GM23338 (cell line): ENCODE results near the gene ASB8.

Experiments used
- TF ChIP-seq, protein P1 (sequence below), 2 experiments: fragments of 200-600 bp in 1 of 2; sonication (generic) in 1 of 2; conservative IDR thresholded peaks; 2 replicates each; pipeline versions ENCODE4 v1.5.1 to v1.6.1; 2016 to 2017; ENCODE audit warnings: antibody characterized with exemption in 2 of 2, low read depth in 2 of 2, mild to moderate bottlenecking in 2 of 2, moderate library complexity in 1 of 2
- TF ChIP-seq, protein P2 (sequence below): IDR thresholded peaks from one replicate; pipeline ENCODE4 v1.6.1; 2018; ENCODE audit warnings: antibody characterized with exemption; ENCODE audit not compliant: unreplicated experiment

DNA sequence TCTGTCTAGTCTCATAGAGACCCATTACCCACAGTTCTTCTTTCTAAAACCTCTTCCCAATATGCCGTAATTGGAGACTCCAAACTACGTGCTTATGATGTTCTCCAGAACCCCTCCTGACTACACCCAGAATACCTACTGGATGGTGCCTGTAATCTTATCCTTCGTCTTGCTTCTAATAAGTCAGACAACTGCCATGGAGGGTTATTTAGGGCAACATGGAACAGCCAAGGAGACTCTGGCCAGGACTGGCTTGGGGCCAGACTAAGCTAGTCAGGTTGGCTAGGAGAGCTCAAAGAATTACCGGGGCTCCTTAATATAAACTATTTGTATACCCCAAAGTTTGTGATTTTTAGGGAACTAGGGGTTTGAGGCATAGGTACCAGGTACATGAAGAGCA lies 31.3 kb downstream of the ASB8 start:
- TF ChIP-seq, protein P1, sequence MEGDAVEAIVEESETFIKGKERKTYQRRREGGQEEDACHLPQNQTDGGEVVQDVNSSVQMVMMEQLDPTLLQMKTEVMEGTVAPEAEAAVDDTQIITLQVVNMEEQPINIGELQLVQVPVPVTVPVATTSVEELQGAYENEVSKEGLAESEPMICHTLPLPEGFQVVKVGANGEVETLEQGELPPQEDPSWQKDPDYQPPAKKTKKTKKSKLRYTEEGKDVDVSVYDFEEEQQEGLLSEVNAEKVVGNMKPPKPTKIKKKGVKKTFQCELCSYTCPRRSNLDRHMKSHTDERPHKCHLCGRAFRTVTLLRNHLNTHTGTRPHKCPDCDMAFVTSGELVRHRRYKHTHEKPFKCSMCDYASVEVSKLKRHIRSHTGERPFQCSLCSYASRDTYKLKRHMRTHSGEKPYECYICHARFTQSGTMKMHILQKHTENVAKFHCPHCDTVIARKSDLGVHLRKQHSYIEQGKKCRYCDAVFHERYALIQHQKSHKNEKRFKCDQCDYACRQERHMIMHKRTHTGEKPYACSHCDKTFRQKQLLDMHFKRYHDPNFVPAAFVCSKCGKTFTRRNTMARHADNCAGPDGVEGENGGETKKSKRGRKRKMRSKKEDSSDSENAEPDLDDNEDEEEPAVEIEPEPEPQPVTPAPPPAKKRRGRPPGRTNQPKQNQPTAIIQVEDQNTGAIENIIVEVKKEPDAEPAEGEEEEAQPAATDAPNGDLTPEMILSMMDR (conservative IDR thresholded peaks at IDR 0.05; ENCODE audit: low read depth in 2 of 2) = no peak
- TF ChIP-seq, protein P2, sequence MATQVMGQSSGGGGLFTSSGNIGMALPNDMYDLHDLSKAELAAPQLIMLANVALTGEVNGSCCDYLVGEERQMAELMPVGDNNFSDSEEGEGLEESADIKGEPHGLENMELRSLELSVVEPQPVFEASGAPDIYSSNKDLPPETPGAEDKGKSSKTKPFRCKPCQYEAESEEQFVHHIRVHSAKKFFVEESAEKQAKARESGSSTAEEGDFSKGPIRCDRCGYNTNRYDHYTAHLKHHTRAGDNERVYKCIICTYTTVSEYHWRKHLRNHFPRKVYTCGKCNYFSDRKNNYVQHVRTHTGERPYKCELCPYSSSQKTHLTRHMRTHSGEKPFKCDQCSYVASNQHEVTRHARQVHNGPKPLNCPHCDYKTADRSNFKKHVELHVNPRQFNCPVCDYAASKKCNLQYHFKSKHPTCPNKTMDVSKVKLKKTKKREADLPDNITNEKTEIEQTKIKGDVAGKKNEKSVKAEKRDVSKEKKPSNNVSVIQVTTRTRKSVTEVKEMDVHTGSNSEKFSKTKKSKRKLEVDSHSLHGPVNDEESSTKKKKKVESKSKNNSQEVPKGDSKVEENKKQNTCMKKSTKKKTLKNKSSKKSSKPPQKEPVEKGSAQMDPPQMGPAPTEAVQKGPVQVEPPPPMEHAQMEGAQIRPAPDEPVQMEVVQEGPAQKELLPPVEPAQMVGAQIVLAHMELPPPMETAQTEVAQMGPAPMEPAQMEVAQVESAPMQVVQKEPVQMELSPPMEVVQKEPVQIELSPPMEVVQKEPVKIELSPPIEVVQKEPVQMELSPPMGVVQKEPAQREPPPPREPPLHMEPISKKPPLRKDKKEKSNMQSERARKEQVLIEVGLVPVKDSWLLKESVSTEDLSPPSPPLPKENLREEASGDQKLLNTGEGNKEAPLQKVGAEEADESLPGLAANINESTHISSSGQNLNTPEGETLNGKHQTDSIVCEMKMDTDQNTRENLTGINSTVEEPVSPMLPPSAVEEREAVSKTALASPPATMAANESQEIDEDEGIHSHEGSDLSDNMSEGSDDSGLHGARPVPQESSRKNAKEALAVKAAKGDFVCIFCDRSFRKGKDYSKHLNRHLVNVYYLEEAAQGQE = no peak
